Natural killer cell treated with Interleukin-12 subunit alpha and Interleukin-12 subunit beta and Interleukin-15 and Interleukin-18, amount 100 ng/mL, for 72 hours (primary cell): ENCODE measurements around the gene CBR4. TPM values are rescaled to one million over a fixed set of nuclear protein-coding genes. Genes with fewer than 3 reads are reported as not detected.
"Not testable (repeated sequence)": the region's sequence is repeated elsewhere in the genome, so short reads cannot be mapped to it uniquely, and the experiment has no call there.

Experiments
- ATAC-seq, 2 donors: fragments of 150-1000 bp; cut with Tn5 transposase in 1 of 2; sonication (Bioruptor Pico), chemical (Tn5 transposase) in 1 of 2; 2 replicates each; pipeline ENCODE4 v1.10.0; 2021
- DNase-seq: peaks from one replicate; pipeline ENCODE4 v3.0.0; 2022; ENCODE audit warnings: low spot score
- H3K27ac Mint-ChIP-seq, 2 donors: 1 replicate in 1 of 2; 2 replicates in 1 of 2; pipeline ENCODE4 v1.8.0; 2022; ENCODE audit warnings: mixed read lengths in 2 of 2, mild to moderate bottlenecking in 1 of 2, moderate library complexity in 1 of 2
- H3K27me3 Mint-ChIP-seq, 2 donors: 1 replicate in 1 of 2; 2 replicates in 1 of 2; pipeline ENCODE4 v1.8.0; 2022; ENCODE audit warnings: mixed read lengths in 2 of 2
- H3K36me3 Mint-ChIP-seq: one replicate; pipeline ENCODE4 v1.8.0; 2022; ENCODE audit warnings: mixed read lengths
- H3K4me1 Mint-ChIP-seq, 2 donors: 1 replicate in 1 of 2; 2 replicates in 1 of 2; pipeline ENCODE4 v1.8.0; 2022; ENCODE audit warnings: low read depth in 2 of 2, mixed read lengths in 2 of 2, mild to moderate bottlenecking in 1 of 2
- H3K4me3 Mint-ChIP-seq: one replicate; pipeline ENCODE4 v1.8.0; 2022; ENCODE audit warnings: mixed read lengths
- H3K9me3 Mint-ChIP-seq: 2 replicates; pipeline ENCODE4 v1.8.0; 2022; ENCODE audit warnings: mixed read lengths
- total RNA-seq, 2 donors: library from RNA; stranded (reverse); gene quantifications; one replicate each; pipeline ENCODE4 v1.2.3, GENCODE V29; 2022

CBR4 gene
- total RNA-seq, 2 donors from 2014 or later: 9.2 to 21.6 TPM

GRCh38 chr4:168995537-168996295 lies 14.3 kb downstream of the CBR4 start:
- ATAC-seq: no peak
- no peak overlapping the region for H3K4me3 Mint-ChIP-seq
- DNase-seq: no peak
- peak overlapping the region in 1 of 2 donors; percentile 13 for H3K27ac Mint-ChIP-seq
- no peaks in the 10 kb centered on the region for H3K9me3 Mint-ChIP-seq
- H3K36me3 Mint-ChIP-seq: peaks cover 5% of the 10 kb centered on the region
- H3K4me1 Mint-ChIP-seq: peaks cover 6% of the 10 kb centered on the region in 2 donors
- no peaks in the 10 kb centered on the region for H3K27me3 Mint-ChIP-seq

GRCh38 chr4:168994958-168995357 lies 15.1 kb downstream of the CBR4 start:
- H3K27ac Mint-ChIP-seq: no peak overlapping the region
- H3K9me3 Mint-ChIP-seq: no peaks in the 10 kb centered on the region
- ATAC-seq: no peak
- DNase-seq: no peak
- H3K4me1 Mint-ChIP-seq: peaks cover 4% of the 10 kb centered on the region in 2 donors
- H3K27me3 Mint-ChIP-seq: no peaks in the 10 kb centered on the region
- H3K36me3 Mint-ChIP-seq: peaks cover 5% of the 10 kb centered on the region
- H3K4me3 Mint-ChIP-seq: no peak overlapping the region

DNA sequence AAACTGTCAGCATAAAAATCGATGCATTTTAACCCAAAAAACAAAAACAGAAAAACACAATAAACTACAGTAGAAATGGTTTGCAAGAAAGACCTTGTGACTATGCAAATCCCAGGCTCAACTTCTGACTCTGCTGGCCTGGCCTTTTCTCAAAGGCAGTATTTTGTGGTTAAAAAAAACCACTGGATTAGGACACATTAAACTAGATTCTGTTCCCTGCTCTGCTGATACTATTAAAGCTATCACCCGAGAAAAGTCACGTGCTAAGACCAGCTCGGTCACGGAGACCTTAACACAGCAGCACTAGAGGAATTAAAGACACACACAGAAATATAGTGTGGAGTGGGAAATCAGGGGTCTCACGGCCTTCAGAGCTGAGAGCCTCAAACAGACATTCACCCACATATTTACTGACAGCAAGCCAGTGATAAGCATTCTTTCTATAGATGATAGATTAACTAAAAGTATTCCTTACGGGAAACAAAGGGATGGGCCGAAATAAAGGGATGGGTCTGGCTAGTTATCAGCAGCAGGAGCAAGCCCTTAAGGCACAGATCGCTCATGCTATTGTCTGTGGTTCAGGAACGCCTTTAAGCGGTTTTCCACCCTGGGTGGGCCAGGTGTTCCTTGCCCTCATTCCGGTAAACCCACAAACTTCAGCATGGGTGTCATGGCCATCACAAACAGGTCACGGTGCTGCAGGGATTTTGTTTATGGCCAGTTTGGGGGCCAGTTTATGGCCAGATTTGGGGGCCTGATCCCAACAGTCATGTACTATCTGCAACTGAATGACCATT lies 16.1 kb downstream of the CBR4 start:
- Mint-ChIP-seq H3K4me3 (no peak overlapping the region), H3K36me3 (peaks cover 5% of the 10 kb centered on the region), H3K27ac (no peak overlapping the region), H3K27me3 (no peaks in the 10 kb centered on the region), H3K9me3 (no peaks in the 10 kb centered on the region), H3K4me1 (no peaks in the 10 kb centered on the region)
- DNase-seq: no peak
- ATAC-seq: no peak

DNA sequence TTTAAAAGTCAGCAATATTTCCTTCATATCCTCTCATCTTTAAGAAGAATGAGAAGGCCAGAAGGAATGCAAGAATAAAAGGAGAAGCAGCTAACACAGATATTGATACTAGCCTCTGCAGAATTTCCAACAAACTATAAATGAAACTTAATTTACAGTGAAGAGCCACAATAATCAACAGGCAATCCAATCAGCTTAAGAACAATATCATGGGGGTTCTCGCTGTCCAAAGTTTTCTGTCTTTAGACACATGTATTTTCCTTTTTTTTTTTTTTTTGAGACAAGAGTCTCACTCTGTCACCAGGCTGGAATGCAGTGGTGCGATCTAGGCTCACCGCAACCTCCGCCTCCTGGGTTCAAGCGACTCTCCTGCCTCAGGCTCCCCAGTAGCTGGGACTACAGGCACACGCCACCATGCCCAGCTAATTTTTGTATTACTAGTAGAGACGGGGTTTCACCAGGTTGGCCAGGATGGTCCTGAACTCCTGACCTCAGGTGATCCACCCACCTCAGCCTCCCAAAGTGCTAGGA lies 17.0 kb downstream of the CBR4 start:
- not testable (repeated sequence) for H3K36me3 Mint-ChIP-seq, H3K27me3 Mint-ChIP-seq, H3K4me1 Mint-ChIP-seq, H3K4me3 Mint-ChIP-seq, H3K27ac Mint-ChIP-seq, H3K9me3 Mint-ChIP-seq, ATAC-seq, DNase-seq

GRCh38 chr4:168981942-168982341 lies 28.1 kb downstream of the CBR4 start:
- no peaks in the 10 kb centered on the region for H3K27me3 Mint-ChIP-seq
- DNase-seq: no peak
- H3K4me3 Mint-ChIP-seq: no peak overlapping the region
- ATAC-seq: no peak
- H3K27ac Mint-ChIP-seq: no peak overlapping the region
- peaks cover 10% of the 10 kb centered on the region for H3K9me3 Mint-ChIP-seq
- peaks cover 5 to 26% of the 10 kb centered on the region in 2 donors for H3K4me1 Mint-ChIP-seq
- H3K36me3 Mint-ChIP-seq: peaks cover 39% of the 10 kb centered on the region

DNA sequence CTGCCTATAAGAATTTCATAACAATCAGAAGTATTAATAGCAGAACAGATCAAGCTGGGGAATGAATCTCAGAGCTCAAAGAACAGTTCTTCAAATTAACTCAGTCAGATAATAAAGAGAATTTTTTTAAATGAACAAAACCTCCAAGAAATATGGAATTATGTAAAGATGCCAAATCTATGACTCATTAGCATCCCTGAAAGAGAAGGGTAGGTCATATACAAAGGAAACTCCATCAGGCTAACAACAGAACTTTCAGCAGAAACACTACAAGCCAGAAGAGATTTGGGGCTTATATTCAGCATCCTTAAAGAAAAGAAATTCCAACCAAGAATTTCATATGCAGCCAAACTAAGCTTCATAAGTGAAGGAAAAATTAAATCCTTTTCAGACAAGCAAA lies 28.6 kb downstream of the CBR4 start:
- Mint-ChIP-seq H3K4me1 (peaks cover 5 to 26% of the 10 kb centered on the region in 2 donors), H3K9me3 (peaks cover 10% of the 10 kb centered on the region), H3K27ac (no peak overlapping the region), H3K36me3 (peaks cover 39% of the 10 kb centered on the region), H3K27me3 (no peaks in the 10 kb centered on the region), H3K4me3 (no peak overlapping the region)
- DNase-seq (no peak), ATAC-seq (no peak)

DNA sequence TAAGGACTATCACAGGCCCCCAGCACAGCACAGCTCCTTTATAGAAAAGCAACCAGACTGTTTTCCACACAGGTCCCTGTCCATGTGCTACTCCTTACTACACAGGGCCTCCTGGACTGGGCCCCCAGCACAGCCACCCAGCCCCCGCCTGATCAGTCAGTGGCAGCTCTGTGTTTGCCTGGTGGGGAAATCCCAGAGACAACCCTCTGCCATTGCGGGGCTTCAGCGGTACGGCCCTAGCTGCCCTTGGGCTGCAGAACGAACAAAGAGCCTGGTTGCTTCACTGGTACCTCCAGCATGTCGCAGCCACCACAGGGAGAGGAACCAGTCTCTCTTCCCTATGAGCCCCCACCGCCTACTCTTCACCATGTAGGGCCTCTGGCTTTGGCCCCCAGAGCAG lies 30.7 kb downstream of the CBR4 start:
- ATAC-seq: no peak
- H3K9me3 Mint-ChIP-seq: peaks cover 13% of the 10 kb centered on the region
- H3K36me3 Mint-ChIP-seq: peaks cover 42% of the 10 kb centered on the region
- H3K27ac Mint-ChIP-seq: no peak overlapping the region
- peaks cover 5 to 18% of the 10 kb centered on the region in 2 donors for H3K4me1 Mint-ChIP-seq
- no peak for DNase-seq
- H3K27me3 Mint-ChIP-seq: no peaks in the 10 kb centered on the region
- H3K4me3 Mint-ChIP-seq: no peak overlapping the region

GRCh38 chr4:168978001-168978700 lies 31.9 kb downstream of the CBR4 start:
- peaks cover 17% of the 10 kb centered on the region for H3K9me3 Mint-ChIP-seq

GRCh38 chr4:168972596-168972995 lies 37.5 kb downstream of the CBR4 start:
- peaks cover 24% of the 10 kb centered on the region for H3K9me3 Mint-ChIP-seq
- no peak overlapping the region for H3K27ac Mint-ChIP-seq
- DNase-seq (no peak), ATAC-seq (no peak)
- H3K4me1 Mint-ChIP-seq: no peaks in the 10 kb centered on the region
- peaks cover 42% of the 10 kb centered on the region for H3K36me3 Mint-ChIP-seq
- no peaks in the 10 kb centered on the region for H3K27me3 Mint-ChIP-seq
- H3K4me3 Mint-ChIP-seq: no peak overlapping the region

More at GRCh38 chr4:168978001-168978700, 31.9 kb downstream of the CBR4 start:
- no peak overlapping the region for H3K4me3 Mint-ChIP-seq
- H3K4me1 Mint-ChIP-seq: peaks cover 5 to 10% of the 10 kb centered on the region in 2 donors
- no peaks in the 10 kb centered on the region for H3K27me3 Mint-ChIP-seq
- no peak overlapping the region for H3K27ac Mint-ChIP-seq
- H3K36me3 Mint-ChIP-seq: peaks cover 41% of the 10 kb centered on the region
- ATAC-seq (no peak), DNase-seq (no peak)

DNA sequence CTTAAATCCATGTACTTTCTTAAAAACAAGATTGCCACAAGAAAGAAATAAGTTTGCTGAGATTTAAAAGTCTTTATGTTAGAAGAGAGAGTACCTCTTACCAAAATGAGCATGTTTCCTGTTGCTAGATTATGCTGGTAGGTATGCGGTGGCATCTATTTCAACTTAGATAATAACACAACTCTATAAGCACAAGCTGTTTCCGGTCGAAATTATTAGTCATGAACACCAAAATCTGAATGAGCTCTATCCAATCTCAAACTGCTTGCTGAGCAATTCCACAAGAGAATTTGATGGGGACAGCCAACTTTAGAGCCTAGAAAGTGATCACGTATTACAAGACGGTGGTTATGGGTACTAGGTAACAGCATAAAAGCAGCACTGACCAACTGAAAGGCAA lies 49.3 kb downstream of the CBR4 start:
- H3K36me3 Mint-ChIP-seq: peaks cover 10% of the 10 kb centered on the region
- no peak overlapping the region for H3K4me3 Mint-ChIP-seq
- no peak overlapping the region for H3K27ac Mint-ChIP-seq
- DNase-seq (no peak), ATAC-seq (no peak)
- H3K9me3 Mint-ChIP-seq: no peaks in the 10 kb centered on the region
- H3K27me3 Mint-ChIP-seq: no peaks in the 10 kb centered on the region
- H3K4me1 Mint-ChIP-seq: peaks cover 0 to 3% of the 10 kb centered on the region in 2 donors

DNA sequence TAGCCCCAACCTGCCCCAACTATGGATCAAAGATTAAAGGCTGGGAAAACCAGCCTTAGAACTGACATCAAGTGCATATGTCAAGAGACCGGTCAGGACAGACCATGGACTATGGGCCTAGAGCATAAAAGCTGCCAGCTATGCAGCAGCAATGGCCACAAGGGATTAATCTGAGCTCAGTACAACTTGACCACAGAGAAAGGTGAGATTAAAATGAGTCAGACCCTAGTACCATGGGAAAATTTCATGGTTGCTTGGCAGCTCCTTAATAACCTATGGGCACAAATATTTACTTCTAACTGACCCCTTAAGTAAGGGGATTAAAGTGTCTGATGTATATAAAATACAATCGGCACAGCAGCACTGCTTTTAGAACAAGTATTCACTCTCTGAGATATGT lies 54.4 kb downstream of the CBR4 start:
- DNase-seq: no peak
- Mint-ChIP-seq H3K4me3 (no peak overlapping the region), H3K9me3 (no peaks in the 10 kb centered on the region), H3K27ac (no peak overlapping the region), H3K36me3 (no peaks in the 10 kb centered on the region), H3K4me1 (no peaks in the 10 kb centered on the region), H3K27me3 (peaks cover 0 to 3% of the 10 kb centered on the region in 2 donors)
- no peak for ATAC-seq

DNA sequence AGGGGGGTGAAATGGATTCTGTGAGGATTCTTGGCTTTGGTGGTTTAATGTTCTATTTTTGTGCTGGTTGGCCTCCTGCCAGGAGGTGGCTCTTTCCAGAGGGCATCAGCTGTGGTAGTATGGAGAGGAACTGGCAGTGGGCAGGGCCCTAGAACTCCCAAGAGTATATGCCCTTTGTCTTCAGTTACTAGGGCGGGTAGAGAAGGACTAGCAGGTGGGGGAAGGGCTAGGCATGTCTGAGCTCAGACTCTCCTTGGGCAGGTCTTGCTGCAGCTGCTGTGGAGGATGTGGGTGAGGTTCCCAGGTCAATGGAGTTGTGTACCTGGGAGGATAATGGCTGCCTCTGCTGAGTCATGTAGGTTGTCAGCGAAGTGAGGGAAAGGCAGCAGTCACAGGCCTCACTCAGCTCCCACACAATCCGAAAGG lies 57.2 kb downstream of the CBR4 start:
- H3K27me3 Mint-ChIP-seq, H3K36me3 Mint-ChIP-seq, H3K9me3 Mint-ChIP-seq, H3K27ac Mint-ChIP-seq, H3K4me3 Mint-ChIP-seq, DNase-seq, H3K4me1 Mint-ChIP-seq, ATAC-seq: not testable (repeated sequence)

- ATAC-seq (no peak), DNase-seq (no peak)
- Mint-ChIP-seq H3K4me3 (no peak overlapping the region), H3K27ac (no peak overlapping the region), H3K36me3 (no peaks in the 10 kb centered on the region), H3K27me3 (no peaks in the 10 kb centered on the region), H3K4me1 (no peaks in the 10 kb centered on the region), H3K9me3 (no peaks in the 10 kb centered on the region)
Measured at GRCh38 chr4:168945291-168945690, 64.8 kb downstream of the CBR4 start.
